Left forelimb (tissue), 1 donor: ENCODE data around the gene ANXA5.
"Not testable (repeated sequence)": the region's sequence is repeated elsewhere in the genome, so short reads cannot be mapped to it uniquely, and the experiment has no call there.

Source experiments
- DNase-seq: peaks from one replicate; pipeline ENCODE4 v3.0.0-alpha.2; 2018; ENCODE audit warnings: low spot score

ANXA5 gene

DNA sequence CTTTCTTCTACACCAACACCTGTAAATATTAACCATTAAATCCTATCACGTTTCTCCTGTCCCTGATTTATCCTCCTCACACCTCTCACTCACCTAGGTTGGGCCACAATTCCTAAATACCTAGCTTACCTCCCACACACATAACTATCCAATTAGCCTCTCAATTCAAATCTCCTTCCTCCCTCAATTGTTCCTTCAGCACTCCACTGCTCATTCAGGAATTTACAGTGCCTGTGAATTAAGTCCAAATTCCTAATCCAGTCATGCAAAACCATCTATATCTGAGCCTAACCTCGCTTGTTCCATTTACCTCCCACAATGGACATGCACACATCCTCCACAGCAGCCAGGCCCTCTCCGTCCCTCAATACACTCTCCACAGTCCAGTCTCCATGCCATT lies 17.5 kb downstream of the ANXA5 start:
- DNase-seq, result no peak

GRCh38 chr4:121677524-121677923 lies 19.3 kb downstream of the ANXA5 start:
- no peak for DNase-seq

DNA sequence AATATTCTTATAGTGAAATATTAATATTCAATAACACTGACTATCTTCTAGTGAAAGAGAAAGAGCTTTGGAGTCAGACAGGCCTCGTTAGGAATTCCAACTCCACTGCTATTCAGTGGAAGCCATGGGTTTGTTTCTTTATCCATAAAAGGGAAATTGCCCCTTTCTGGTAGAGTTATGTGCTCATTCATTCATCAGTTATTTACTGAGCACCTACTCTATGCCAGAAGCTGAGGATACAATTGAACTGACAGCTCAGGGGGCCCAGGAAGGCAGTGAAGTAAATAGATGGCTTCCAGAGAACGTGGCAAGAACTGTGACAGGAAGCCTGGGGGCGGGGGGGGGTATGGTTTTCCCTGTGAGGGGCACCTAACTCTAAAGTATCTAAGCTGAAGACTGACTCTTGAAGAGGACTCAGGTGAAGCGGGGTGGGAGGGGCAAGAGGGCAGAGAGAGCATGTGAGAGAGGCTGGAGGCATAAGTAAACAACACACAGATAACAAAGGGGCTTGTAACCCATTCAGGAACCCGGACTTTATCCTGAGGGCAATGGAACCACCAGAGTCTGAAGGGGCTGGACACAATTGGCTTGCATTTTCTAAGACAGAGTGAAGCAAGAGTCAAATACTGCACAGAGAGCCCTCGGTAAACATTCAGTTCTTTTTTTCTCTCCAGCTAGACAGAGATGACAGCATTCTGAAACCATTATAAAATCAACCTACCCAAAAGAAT lies 20.3 kb downstream of the ANXA5 start:
- DNase-seq, result no peak

DNA sequence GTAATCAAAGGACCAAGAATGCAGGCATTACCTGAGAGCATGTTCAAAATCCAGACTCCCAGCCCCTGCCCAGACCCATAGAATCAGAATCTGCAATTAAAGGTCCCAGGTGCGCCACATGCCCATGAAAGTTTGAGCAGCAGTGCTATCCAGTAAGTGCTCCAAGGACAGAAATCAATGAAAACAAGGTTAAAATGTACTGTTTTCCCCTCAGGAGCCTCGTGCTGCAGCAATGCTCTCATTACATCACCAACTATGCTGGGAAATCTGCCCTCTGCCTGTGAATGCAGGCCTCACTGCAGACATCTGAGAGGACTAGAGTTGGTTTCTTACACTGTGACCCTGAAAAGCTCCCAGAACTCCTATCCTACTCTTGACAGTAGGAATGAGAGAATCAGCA lies 21.1 kb downstream of the ANXA5 start:
- DNase-seq, result no peak

GRCh38 chr4:121674696-121675095 lies 22.1 kb downstream of the ANXA5 start:
- no peak for DNase-seq

DNA sequence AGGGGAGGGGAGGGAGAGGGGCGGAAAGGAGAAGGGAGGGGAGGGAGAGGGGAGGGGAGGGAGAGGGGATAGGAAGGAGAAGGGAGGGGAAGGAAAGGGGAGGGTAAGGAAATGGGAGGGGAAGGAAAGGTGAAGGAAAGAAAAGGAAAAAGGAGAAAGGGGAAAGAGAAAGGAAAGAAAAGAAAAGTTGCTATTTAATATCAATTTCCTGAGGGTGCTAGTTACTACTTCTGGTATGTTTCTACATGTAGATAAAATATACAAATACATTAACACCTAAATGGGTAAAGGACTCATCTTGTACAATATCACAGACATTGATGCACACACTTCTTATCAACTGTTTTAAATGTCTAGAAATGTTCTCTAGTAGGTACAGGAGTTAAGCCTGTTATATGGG lies 22.6 kb downstream of the ANXA5 start:
- no peak for DNase-seq

- no peak for DNase-seq
Observed at GRCh38 chr4:121669163-121669550, 27.6 kb downstream of the ANXA5 start.

GRCh38 chr4:121668368-121669162 lies 28.2 kb downstream of the ANXA5 start:
- DNase-seq, result no peak

DNA sequence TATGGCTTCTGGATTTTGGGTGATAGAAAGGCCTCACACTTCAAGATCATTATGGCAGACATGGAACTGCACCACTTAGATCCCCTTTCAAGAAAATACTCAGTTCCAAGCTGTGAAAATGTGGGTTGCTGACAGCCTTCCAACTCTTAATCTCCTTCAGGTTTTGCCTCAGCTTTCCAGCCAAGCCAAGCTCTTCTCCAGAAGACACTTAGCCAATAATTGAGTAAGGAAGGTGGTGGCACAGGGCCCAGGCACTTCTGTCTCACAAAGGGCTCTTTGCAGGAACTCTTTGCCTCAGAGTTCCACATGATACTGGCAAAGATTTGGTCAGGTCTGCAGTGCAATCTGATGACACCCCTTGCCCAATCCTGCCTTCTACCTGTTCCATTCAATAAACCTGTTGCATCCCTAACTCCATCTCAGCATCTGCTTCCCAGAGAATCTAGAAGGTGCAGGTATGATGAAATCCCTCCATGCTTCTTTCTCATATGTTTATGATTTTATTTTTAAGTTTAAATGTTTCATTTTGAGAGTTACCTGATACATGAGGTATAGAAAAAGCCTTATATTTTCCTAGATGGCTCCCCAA lies 30.6 kb downstream of the ANXA5 start:
- DNase-seq, result no peak

DNA sequence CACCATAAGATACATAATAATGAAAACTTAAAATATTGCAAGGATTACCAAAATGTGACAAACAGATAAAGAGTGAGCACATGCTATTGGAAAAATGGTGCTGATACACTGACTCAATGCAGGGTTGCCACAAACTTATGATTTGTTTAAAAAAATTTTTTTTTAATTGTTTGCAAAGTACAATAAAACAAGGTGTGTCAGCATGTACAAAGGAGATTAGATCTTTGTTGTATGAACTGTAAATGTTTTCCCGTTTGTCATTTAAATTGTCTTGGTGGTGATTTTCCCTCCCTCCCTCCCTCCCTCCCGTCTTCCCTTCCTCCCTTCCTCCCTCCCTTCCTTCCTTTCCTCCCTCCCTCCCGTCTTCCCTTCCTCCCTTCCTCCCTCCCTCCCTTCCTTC lies 31.4 kb downstream of the ANXA5 start:
- DNase-seq, result no peak

- no peak for DNase-seq
Observed at GRCh38 chr4:121662225-121662624, 34.6 kb downstream of the ANXA5 start.

GRCh38 chr4:121660175-121660933 lies 36.4 kb downstream of the ANXA5 start:
- not testable (repeated sequence) for DNase-seq

DNA sequence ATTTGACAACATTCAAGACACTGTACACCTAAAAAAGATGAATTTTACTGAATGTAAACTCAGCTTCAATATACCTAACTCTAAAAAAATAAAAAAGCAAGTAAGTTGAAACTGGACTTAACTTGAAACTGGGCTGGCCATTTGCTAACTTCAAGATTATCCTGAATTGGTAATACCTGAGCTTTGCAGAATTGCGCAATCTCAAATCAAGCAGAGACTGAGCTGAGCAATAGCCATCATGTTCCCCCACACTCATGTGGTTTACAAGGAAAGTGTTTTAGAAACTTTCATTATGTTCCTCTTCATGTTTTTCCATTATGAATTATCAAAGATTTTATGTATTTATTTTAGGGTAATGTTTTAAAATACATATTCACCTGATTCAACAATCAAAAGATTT lies 38.7 kb downstream of the ANXA5 start:
- DNase-seq, result no peak

DNA sequence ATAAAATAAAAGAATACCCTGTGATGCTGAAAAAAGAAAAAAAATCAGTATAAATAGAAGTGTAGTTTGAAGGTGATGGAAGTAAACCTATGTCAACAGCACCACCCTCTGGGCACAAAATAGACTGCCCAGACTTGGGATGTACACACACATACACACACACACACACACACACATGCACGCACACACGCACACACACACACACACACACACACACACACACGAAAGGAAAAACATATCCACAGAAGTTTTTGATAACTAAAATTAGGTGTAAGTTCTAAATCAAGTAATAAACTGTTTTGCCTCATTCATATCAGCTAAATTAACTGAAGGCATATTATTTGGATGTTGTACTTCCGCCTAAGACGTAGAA lies 40.5 kb downstream of the ANXA5 start:
- DNase-seq, result no peak

DNA sequence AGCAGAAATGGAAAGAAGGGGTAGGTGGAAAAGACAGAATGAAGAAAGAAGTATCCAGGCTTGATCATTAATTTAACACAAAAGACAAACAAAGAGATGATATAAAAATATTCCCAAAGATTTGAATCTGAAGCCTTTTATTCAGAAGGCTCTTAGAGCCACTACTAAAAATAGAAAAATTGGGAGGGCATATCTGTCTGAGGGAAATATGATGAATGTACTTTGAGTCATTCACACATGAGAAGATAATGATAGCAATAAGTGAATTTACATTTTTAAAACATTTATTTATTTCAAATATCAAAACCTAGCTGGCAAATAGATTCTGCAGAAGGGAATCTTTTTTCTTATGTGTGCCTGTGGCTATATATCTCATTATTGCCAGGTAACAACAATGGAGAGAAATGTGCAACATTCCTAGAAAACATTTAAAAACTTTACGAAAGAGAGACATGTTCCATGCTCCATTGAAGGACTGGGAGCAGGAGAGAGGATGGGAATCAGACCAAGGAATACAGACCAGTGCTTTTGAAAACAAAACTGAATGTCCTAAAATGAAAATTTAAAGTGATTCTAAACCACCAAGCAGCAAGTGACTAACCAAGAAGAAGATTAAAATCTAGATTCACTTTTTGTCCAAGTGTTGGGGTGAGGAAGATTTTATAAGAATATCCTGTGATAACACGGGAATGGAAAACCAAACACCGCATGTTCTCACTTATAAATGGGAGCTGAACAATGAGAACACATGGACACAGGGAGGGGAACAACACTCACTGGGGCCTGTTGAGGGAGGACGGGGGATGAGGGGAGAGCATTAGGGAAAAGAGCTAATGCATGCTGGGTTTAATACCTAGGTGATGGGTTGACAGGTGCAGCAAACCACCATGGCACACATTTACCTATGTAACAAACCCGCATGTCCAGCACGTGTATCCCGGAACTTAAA lies 41.2 kb downstream of the ANXA5 start:
- DNase-seq, result no peak

- no peak for DNase-seq
Observed at GRCh38 chr4:121654738-121655137, 42.0 kb downstream of the ANXA5 start.

DNA sequence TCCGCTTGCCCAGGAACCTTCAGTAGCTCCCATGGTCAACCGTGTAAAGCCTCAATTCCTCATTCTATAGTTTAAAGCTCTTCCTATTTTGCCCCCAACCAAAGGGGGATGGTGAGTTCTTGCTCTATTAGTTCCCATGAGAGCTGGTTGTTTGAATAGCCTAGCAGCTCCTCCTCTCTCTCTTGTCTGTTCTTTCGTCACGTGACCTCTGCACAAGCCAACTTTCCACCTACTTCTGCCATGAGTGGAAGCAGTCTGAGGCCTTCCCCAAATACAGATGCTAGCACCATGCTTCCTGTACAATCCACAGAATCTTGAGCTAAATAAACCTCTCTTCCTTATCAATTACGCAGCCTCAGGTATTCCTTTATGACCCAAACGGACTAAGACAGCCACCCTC lies 42.8 kb downstream of the ANXA5 start:
- DNase-seq, result no peak

DNA sequence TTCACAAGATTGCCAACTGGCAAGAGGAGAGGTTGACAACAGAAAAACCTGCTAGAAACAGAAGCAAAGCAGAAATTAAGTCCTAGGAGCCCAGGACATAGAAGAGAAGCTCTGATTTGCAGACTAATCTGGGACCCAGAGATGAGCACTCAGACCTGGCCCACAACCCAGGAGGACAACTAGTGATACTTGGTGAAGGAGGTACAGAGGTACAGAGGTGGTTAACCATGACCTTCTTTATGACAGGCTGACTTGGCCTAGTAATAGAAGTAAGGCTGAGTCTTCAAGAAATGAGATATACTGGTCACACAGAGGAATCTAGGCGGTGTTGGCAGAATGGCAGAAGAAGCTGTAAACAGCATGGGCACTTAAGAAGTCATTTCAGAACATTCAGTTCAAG lies 43.6 kb downstream of the ANXA5 start:
- no peak for DNase-seq

- no peak for DNase-seq
Observed at GRCh38 chr4:121651597-121651996, 45.2 kb downstream of the ANXA5 start.

GRCh38 chr4:121650741-121651140 lies 46.0 kb downstream of the ANXA5 start:
- DNase-seq, result no peak

GRCh38 chr4:121648516-121648915 lies 48.3 kb downstream of the ANXA5 start:
- DNase-seq, result no peak
